ENCODE results near the gene GPR87.

The GPR87 gene

DNA sequence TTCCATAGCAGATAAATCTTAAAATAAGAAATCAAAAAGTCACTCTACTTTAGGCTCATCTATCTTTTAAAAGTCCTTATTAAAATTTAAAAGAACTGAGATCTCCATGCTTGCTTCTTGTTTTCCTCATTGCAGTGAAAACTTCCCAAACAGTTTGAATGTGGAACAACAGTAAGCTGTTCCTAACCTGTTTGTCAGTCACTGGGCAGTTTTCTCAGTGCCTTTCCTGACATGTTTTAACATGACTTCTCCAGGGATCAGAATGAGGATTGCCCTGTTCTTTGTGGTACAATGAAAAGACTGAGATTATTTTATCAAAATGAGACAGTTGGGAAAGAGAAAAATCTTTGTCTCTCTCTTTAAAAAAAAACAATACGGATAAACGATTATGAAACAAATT lies 774 bp downstream of the GPR87 start:
- no peak for DNase-seq (ENCODE audit: low read depth, low spot score)

DNA sequence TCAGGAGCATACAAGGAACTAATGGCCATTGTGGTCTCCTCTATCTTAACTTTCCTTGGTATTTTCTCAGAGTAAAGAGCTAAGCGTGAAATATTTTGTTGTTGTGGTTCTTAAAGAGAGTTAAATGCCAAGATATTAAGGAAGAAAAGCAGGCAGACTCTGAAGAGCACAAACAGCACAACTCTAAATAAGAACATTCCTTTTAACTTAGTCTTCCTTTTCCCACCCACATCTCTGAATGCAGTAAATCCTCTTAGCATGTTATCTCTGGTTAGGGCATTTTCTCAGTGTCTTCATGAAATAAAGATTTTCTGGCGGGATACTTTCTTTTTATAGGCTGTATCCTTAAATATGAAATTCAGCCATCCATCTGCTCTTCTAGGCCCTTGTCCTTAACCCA lies 1.5 kb downstream of the GPR87 start:
- no peak for DNase-seq (ENCODE audit: low read depth, low spot score)

DNA sequence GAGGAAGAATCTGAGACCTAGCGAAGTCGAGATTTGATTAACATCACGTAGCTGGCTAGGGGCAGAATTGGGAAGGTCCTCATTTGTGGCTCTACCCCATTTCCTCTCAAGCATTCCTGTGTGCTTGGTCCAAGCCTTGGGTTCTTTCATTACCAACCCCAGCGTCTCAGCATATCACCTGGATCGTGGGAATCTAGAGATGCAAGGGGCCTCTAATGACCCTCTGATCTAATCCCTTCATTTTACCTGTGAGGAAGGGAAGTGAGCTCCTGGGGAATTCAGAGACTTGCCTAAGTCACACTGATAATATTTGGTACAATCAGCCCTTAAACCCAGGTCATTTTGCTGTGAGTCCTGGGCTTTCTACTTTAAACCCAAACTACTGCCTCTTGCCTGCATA lies 2.0 kb downstream of the GPR87 start:
- no peak for DNase-seq (ENCODE audit: low read depth, low spot score)

DNA sequence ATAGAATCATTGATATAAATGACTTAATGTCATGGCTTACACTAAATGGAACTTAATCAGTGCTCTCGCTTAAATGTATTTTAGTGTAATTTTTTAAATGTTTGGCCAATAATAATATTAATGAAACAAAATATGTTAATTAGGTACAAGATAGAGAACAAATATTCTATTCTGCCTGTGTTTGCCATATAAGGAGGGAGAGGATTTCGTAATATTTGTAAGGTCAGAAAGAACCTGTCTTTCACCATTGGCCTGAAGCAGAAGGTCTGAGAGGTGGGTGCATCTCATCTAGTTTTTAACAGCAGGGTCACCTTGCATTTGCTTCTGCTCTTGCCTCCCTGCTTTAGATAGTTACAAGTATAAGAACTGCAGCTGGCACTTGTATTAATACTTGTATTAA lies 2.5 kb downstream of the GPR87 start:
- DNase-seq (ENCODE audit: low read depth, low spot score), result no peak

DNA sequence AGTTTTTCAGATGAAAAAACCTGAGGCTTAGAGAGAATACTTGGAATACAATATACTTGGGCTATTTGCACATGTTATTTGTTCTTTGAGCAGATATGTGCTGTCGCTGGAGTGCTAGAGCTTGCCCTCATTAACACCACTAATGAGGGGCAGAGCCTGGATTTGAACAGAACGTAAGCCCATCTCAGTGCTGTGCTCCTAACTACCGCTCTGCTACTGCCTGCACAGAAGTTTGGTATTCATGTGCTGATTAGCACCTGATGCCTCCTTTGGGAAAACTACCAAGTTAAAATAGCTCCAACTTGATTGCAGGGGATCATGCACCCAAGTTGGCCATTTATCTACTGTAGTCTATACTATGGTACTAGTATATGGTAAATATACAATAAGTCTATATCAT lies 3.6 kb downstream of the GPR87 start:
- no peak for DNase-seq (ENCODE audit: low read depth, low spot score)

DNA sequence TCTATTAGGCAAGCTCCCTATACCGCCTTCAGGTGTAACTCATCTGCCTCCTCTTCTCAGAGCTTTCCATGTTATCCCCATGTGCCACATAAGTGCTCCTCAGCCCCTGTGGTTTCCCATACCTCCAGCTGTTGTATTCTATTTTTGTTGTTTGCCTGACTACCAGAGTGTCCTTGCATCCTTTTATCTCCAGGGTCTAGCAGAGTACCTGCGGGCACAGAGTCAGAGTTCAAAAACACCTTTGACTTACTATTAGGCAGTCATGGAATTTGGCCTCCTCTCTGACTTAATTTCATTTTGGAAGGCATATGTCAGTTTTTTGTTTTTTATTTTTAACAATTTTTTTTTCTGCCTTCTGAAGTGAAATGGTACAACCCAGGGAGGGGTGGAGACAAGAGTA lies 7.1 kb downstream of the GPR87 start:
- DNase-seq (ENCODE audit: low read depth, low spot score), result no peak

DNA sequence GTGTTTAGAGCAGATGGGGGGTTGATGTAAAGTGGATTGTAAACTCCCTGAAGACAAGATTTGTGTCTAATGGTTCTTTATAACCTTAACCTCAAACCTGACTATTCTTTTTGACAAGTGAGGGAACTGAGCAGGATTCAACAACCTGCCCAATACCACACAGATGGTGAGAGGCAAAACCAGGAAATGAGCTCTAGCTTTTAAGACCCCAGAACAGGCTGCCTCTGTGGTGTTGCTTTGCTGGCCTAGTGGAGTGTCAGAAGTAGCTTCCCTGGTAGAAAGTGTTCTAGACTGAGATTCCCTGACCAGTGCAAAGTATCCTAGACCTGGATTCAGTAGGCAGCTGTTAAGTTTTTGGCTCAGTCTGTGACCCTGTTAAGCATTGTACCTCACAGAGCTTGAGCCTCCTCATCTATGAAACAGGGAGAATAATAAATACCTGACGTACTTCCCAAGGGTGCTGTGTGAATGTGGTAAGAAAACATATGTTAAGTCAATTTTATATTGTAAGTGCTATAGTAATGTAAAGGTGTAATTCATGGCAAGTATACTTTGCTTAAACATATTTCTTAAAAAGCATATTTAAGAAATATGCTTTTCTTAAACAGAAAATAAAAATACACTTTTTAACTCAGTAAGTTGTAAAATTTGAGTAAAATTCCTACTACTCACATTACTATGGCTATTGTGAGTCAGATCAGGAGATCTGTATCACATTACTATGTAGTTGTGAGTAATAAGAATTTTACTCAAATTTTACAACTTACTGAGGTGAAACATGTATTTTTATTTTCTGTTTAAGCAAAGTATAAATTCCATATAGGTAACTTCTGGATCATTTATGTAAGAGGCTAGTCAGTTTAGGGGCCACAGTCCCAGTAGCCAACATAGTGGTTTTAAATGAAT lies 8.8 kb downstream of the GPR87 start:
- no peak for DNase-seq (ENCODE audit: low read depth, low spot score)

DNA sequence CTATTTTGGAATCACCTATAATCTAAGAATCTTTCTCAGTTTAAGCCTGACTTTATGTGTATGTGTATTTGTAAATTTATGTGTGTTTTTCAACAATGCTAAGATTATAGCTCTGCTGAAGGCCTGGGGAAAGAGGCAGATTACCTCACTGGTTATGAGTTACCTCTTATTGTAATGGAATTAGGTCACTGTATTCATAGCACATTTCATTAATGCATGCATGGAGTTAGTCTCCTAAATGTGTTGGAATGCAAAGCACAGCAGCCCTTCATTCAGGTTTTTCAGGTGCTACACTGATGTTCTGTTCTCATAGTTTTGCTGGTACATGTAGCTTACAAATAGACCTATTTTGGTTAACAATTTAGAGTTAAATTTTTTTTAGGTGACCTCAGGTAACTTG lies 9.5 kb downstream of the GPR87 start:
- no peak for DNase-seq (ENCODE audit: low read depth, low spot score)

DNA sequence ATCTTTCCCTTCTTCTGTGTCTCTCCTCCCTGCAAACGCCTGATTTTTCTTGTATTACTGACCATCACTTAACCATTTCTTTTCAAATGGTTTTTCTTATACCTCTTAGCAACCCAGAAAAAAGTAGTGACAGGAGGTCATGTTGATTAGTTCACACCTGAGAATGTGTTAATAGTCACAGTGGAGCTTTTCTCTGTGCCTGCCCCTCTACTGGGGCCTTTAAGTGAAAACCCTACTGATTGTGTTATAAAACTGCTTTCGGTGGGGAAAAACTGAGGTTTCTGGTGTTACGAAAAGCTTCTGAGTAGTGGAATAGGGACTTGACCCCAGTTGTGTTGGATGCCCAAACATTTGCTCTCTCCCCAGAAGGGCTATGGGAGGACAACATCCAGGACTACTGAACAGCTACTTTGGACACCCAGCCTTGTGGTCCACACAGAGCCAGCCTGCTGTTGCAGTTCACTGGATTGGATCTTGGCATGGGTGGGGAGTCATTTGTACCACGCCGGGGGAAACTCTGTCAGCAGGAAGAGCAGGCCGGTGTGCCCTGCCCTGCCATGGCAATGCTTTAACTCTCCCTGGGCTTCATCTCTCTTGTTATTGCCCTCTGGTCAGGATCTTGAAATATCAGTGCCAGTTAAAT lies 10.3 kb downstream of the GPR87 start:
- no peak for DNase-seq (ENCODE audit: low read depth, low spot score)

DNA sequence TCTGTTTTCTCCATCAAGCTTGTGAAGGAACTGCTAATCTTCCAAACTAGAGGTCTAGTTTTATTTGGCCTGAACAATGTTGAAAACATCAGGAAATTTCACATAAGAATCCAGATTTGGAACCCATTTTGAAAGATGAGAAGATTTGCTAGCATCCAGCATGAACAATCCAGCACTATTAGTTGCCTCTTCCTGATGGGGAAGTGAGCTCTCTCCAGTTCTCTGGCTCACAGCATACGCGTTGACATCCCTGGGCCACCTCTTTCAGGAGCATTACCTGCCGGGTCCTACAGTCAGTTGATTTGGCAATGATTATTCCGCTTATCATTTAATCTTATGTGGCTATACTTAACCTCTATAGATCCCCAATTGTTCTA lies 10.9 kb downstream of the GPR87 start:
- DNase-seq (ENCODE audit: low read depth, low spot score), result no peak

DNA sequence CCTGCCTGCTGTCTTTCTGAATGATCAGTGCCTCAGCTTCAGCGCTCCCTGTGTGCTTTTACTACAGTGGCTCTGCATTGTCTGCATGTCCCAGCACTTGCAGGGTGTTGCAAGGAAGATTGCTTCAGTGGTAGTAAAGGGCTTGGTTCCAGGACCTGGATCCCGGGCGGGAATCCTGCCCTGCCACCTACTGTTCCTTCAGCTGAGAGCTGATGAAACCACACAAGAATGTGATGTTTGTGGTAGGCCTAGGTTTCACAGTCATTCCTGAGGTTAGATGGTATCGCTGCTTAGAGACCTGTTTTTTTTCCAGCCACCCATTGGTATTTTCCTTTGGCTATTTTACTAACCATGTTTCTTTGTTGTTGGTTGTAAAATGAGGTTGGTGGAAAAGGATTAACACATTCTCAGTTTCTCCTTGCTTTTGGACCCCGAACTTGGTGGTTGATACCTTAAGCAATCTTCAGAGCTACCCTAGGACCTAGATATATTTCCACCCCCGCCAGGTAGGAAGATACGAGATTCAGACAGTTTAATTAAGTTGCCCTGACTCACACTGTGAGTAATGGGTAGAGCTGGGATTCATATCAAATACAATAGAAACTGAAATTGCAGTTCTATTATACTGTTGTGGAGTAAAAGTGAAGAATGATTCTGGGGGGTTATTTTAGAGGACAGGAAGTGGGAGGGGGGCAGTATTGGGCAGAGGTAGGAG lies 11.4 kb downstream of the GPR87 start:
- no peak for DNase-seq (ENCODE audit: low read depth, low spot score)

DNA sequence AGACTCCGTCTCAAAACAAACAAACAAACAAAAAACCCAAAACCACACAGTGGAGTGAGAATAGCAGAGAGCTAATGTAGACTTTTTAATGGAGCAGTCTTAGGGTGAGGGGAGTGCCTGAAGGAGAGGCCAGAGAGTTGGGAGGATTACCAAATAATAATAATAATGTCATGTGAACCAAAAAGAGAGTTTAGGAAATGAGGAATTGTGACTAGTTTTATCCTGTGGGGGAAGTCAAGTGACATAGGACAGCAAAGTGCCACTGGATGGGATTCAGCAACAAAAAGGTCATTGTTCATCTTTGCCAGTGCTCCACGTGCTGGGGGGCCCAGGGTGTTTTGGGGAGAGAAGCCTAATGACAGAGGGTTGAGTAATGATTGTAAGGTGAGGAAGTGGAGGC lies 12.9 kb downstream of the GPR87 start:
- DNase-seq (ENCODE audit: low read depth, low spot score), result no peak

DNA sequence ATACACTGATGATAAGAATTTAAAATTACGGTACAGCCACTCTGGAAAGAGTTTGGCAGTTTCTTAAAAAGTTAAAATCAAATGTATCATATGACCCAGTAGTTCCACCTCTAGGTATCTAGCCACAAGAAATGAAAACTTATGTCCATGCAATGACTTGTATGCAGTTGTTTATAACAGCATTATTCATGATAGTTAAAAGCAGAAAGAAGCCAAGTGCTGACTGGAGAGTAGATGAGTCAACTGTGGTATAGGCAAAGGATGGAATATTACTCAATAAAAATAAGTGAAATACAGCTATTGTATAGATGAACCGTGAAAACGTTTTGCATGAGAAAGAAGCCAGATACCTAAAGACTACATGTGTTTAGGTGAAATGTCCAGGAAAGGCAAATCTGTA lies 14.8 kb downstream of the GPR87 start:
- DNase-seq (ENCODE audit: low read depth, low spot score), result no peak

DNA sequence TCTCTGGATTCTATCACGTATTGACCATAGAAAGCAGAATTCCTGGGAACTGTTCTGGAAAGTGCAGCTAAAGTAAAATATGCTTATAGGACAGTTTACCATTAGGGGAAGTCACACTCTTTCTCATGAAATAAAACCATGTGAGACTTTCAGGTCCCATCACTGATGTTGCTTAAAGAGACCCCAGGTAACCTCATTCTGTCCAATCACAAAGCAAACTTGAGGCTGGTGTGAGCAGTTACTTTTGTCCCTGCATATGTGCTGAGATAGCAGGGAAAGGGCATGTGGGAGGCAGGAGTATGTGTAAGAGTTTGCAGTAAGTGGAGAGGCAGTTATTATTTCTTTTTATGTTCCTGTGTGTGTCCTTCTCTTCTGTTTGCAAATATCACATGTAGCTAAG lies 16.1 kb downstream of the GPR87 start:
- no peak for DNase-seq (ENCODE audit: low read depth, low spot score)

DNA sequence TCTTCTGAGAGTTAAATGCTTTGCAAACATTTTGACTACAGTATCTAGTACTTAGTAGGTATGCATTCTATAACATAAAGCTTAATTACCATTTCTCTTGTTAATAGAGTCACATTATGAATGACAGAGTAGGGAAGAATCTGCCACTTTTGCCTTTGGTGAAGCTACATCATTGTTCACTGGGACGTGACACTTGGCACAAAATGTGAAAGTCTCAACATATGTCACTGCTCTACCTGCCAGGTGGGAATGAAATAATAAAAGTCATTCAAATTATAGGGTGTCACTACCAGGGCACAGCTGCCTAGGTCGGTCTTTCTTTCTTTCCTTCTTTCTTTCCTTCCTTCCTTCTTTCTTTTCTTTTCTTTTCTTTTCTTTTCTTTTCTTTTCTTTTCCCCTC lies 17.6 kb downstream of the GPR87 start:
- no peak for DNase-seq (ENCODE audit: low read depth, low spot score)

DNA sequence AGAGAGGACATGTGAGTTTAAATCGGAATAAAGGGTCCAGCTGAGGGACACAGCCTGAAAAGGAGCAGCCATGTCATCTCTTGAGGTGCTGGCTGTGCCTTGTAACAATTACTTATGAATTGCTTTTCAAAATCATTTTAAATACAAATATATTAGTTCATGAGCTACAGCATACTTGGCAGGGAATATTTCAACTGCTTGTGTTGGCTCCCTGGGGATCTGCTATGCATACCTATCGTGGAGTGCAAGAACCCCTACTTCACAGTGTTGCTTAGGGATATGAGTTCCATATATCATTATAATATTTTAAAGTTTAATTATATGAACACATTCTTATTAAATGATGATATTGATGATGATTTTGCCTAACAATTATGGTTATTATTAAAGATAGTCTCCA lies 19.2 kb downstream of the GPR87 start:
- no peak for DNase-seq (ENCODE audit: low read depth, low spot score)

DNA sequence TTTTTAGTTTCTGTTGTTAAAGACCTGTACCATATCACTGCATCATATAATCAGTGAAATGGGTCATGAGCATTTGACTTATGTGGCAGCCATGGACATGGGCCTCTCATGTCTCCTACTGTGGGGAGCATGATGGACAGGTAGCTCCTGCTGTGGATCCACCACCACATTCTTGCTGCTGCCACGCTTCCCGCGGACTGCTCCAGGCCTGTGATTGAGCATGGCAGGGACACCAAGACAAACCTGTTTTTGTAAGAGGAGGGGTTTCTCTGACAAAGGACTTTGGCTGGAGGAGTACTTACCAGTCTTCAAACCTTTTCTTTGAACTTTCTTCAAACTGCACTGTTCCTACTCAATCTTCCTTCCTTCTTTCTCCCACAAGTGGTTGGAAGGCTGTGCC lies 20.4 kb downstream of the GPR87 start:
- no peak for DNase-seq (ENCODE audit: low read depth, low spot score)

DNA sequence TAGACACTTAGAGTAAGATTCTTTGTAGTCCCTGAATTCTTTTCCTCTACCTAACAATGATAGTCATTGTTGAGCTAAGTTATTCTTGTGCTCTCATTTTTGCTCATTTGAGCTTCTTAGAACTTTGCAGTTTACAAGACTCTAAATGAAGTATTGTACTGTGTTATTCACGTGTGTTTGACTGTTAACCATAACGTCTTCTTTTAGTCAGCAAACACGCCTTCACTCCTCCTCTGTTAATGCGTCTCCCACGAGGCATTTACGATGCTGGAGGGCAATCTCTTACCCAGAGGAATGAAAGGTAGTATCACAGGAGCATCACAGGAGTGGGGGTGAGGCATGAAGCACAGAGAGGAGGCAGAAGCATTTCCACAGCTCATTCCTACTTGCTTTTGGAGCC lies 23.5 kb downstream of the GPR87 start:
- no peak for DNase-seq (ENCODE audit: low read depth, low spot score)

DNA sequence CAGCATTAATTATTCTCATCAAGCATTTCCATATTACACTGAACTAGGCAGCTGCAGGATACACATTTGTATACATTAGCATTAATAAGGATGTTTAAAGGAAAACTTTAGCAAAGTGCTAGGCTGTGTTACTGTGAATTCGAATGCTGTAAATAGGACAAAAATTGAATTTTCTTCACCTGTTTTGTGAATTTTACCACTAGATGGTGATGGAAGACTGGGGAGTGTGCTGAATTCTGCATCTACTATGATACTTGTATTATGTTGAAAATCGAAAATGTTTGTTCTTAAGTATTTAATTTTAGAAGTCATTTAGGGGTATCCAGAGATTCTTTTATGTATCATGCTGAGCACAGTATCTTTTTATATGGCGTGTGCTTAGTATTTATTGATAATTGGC lies 25.9 kb downstream of the GPR87 start:
- DNase-seq (ENCODE audit: low read depth, low spot score), result no peak

DNA sequence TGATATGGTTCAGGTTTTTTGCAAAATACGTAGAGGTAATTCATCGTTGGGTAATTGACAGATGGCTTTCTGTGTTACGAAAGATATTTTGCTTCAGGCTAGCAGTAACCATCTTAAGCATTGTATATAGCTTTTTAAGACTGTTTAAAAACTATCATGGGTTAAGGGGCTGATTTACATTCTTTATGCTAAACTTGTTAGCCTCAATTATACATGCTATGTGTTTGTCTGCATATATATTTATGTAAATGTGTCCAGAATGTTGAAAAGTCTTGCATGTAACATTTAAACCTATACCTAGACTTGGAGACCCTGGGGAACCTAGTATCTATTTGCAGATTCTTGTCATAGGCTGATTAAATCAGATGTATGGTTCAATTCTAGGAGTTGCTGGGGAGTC lies 27.2 kb downstream of the GPR87 start:
- no peak for DNase-seq (ENCODE audit: low read depth, low spot score)

DNA sequence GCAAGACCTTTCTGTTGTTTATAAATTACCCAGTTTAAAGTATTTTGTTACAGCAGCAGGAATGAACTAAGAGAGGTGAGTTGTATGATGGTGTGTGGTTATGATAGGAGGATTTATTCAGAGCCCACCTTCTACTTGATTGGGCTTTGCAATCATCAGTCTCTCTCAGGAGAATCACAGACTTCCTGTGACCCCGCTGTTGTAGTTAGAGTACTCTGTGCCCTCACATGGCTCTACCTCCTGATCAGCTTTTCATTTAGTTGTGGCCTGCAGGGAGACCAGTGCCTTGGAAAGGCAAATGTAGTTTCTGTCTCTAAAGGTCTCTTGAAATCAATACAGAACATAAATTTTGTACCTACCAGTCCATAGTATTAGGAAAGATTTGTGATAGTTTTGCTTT lies 30.7 kb downstream of the GPR87 start:
- no peak for DNase-seq (ENCODE audit: low read depth, low spot score)

DNA sequence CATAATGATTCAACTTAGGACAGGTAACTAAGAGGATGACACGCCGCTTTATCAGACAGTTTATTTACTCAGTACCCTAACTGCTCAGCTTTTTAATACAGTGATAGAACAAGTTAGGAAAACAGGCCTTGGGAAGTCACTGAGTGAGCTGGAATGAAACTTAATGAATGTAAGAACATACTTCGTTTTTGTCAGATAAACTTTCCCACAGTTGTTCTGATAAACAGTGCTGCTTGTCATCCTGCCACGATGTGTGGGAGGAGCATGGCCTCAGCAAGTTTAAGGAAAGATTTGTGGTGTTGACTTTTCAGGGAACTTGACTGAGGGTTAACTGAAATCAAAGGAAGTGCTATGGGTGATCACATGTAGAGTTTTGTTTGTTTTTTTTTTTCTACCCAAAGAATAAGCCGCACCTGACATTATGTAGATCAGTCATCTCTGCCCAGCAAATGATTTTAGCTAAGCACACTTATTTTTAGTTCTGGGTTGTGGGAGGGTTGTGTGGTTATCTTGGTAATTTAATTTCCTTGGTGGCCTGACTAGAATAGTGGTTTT lies 32.6 kb downstream of the GPR87 start:
- DNase-seq (ENCODE audit: low read depth, low spot score), result no peak

DNA sequence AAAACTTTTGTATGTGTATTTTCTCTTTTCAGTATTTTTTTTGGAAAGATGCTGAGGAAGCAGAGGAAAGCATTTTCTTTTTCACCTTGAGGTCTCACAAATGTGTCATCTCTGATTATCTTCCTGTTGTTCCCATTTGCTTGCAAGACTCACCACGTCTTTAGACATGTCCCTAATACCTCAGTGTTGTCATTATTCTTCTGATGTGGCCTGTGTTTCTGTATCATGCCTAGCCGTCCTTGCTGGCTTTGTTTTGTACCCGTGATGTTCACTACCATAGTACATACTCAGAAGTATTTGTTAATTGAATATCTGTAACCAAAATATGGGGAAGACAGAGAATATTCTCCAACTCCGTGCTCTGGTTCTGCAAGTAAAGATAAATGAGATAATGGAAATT lies 33.2 kb downstream of the GPR87 start:
- no peak for DNase-seq (ENCODE audit: low read depth, low spot score)
